Activated B cell treated with CpG ODN at 0.5 μM for 24 hours (primary cell): Measurements from ENCODE around the gene ZNF362. TPM values are rescaled to one million over a fixed set of nuclear protein-coding genes. Genes with fewer than 3 reads are reported as not detected.

Experiments
- ATAC-seq: fragments of 200-7000 bp; cut with Tn5 transposase; one replicate; pipeline ENCODE4 v1.10.0; 2021; ENCODE audit warnings: low read depth, mild to moderate bottlenecking, moderate library complexity
- CTCF ChIA-PET: fragments of 350-600 bp; sonication (Branson Sonifier 250); formaldehyde crosslinking; loops from one replicate; lab custom pipeline; 2021; ENCODE audit warnings: antibody characterized with exemption; lab: Charles Lee
- POLR2A ChIA-PET: fragments of 350-600 bp; sonication (Branson Sonifier 250); formaldehyde crosslinking; loops from one replicate; lab custom pipeline; 2021; ENCODE audit warnings: antibody characterized with exemption; lab: Charles Lee
- DNase-seq: peaks from one replicate; pipeline ENCODE4 v3.0.0; 2022
- H3K27ac Mint-ChIP-seq: one replicate; pipeline ENCODE4 v1.8.0; 2020; ENCODE audit warnings: mixed read lengths
- H3K27me3 Mint-ChIP-seq: one replicate; pipeline ENCODE4 v1.8.0; 2021; ENCODE audit warnings: mixed read lengths
- H3K36me3 Mint-ChIP-seq: one replicate; pipeline ENCODE4 v1.8.0; 2021; ENCODE audit warnings: low read depth, mixed read lengths
- H3K4me1 Mint-ChIP-seq: one replicate; pipeline ENCODE4 v1.8.0; 2021; ENCODE audit warnings: mixed read lengths
- H3K4me3 Mint-ChIP-seq: one replicate; pipeline ENCODE4 v1.8.0; 2020; ENCODE audit warnings: mild to moderate bottlenecking, mixed read lengths
- H3K9me3 Mint-ChIP-seq: one replicate; pipeline ENCODE4 v1.8.0; 2020; ENCODE audit warnings: mixed read lengths
- intact Hi-C: fragments of 100-400 bp; cut with micrococcal nuclease; formaldehyde crosslinking; loops from one replicate; pipeline ENCODE4 v1.15.1; 2024
- total RNA-seq: library from RNA; stranded (reverse); gene quantifications from 2 replicates; pipeline ENCODE4 v1.2.3, GENCODE V29; 2022
- TF ChIP-seq, protein P1 (sequence below): fragments of 200-600 bp; IDR thresholded peaks from one replicate; pipeline ENCODE4 v1.8.0; 2022; ENCODE audit warnings: antibody characterized with exemption, mild to moderate bottlenecking

The ZNF362 gene
- total RNA-seq, 1 donor from 2014 or later, result 17.7 TPM

DNA sequence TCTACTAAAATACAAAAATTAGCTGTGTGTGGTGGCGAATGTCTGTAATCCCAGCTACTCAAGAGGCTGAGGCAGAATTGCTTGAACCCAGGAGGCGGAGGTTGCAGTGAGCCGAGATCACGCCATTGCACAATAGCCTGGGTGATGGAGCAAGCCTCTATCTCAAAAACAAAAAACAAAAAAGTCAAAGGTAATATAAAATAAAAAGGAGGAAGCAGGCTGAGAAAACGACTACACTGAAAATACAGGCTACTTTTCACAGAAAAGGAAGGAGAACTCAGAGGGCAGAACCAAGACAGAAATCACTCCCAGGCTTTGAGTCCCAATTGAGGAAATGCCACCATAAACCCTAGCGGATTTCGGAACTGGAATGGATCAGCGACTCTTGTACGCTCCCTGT, 70.5 kb downstream of the ZNF362 start:
- Mint-ChIP-seq H3K27me3 (no peaks in the 10 kb centered on the region), H3K9me3 (no peaks in the 10 kb centered on the region), H3K4me1 (no peaks in the 10 kb centered on the region), H3K4me3 (no peak overlapping the region), H3K27ac (no peak overlapping the region), H3K36me3 (peaks cover 87% of the 10 kb centered on the region)
- ChIA-PET CTCF (no interaction called here), POLR2A (no interaction called here)
- intact Hi-C loops, result no loop called here
- TF ChIP-seq, protein P1, sequence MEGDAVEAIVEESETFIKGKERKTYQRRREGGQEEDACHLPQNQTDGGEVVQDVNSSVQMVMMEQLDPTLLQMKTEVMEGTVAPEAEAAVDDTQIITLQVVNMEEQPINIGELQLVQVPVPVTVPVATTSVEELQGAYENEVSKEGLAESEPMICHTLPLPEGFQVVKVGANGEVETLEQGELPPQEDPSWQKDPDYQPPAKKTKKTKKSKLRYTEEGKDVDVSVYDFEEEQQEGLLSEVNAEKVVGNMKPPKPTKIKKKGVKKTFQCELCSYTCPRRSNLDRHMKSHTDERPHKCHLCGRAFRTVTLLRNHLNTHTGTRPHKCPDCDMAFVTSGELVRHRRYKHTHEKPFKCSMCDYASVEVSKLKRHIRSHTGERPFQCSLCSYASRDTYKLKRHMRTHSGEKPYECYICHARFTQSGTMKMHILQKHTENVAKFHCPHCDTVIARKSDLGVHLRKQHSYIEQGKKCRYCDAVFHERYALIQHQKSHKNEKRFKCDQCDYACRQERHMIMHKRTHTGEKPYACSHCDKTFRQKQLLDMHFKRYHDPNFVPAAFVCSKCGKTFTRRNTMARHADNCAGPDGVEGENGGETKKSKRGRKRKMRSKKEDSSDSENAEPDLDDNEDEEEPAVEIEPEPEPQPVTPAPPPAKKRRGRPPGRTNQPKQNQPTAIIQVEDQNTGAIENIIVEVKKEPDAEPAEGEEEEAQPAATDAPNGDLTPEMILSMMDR, result no peak
- DNase-seq (no peak), ATAC-seq (no peak)

DNA sequence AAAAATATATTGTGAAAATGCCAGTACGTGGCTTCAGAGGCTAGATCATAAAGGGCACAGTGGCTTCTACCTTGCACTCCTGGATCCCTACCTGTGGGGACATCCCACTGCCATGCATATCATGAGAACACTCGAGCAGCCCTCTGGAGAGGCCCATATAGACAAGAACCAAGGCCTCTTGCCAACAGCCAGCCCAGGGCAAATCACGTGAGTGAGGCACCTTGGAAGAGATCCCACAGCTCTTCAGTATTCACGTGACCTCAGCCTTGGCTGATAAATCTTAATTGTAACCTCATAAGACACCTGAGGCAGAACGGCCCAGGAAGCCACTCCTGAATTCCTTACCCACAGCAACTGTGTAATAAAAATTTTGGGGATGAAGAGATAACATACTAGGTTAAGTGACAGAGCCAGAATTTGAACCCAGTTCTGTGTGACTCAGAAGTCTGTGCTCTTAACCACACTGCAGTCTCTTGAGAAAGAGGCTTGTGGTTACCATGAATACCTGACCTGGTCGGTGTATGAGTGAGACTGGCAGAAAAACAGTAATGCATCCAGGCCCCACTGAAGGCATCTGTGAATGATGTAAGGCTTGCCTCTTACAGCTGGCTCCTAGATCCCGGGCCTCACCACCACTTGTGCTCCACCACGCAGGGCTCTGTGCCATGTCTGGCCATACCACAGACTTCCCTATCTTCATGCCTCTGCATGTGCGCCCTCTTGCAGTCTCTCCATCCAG, 71.5 kb downstream of the ZNF362 start:
- H3K4me3 Mint-ChIP-seq, result no peak overlapping the region
- CTCF ChIA-PET, result no interaction called here
- POLR2A ChIA-PET, result interaction anchor here (1.0 kb wide), 1 partner anchor 22 kb away, joined by 4 read pairs; no protein-coding TSS in a partner anchor
- TF ChIP-seq, protein P1, result no peak
- ATAC-seq (no peak), DNase-seq (no peak)
- H3K9me3 Mint-ChIP-seq, result no peaks in the 10 kb centered on the region
- no peaks in the 10 kb centered on the region for H3K27me3 Mint-ChIP-seq
- no peak overlapping the region for H3K27ac Mint-ChIP-seq
- intact Hi-C loops, result no loop called here
- H3K4me1 Mint-ChIP-seq, result peaks cover 3% of the 10 kb centered on the region
- peaks cover 95% of the 10 kb centered on the region for H3K36me3 Mint-ChIP-seq

DNA sequence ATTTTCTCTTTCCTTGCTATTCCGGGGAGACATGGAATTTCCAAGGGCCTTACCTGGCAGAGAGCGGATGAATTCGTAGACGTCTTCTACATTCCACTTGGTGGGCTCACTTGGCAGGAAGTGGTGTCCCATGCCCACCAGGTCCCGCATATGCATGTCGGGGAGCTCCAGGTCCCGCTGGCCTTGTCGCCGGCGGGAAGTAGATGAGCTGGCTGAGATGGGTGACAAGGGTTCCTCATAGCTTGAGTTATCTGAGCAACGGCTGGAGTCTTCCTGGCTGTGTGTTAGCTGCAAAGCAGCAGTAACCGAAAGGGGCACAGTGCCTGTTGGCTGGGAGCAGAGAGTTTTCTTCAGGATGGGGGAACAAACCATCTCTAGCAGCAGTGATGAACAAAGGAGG, 72.5 kb downstream of the ZNF362 start:
- Mint-ChIP-seq H3K9me3 (no peaks in the 10 kb centered on the region), H3K36me3 (peaks cover 95% of the 10 kb centered on the region), H3K27ac (no peak overlapping the region), H3K27me3 (no peaks in the 10 kb centered on the region), H3K4me3 (no peak overlapping the region), H3K4me1 (peaks cover 3% of the 10 kb centered on the region)
- intact Hi-C loops, result no loop called here
- CTCF ChIA-PET, result no interaction called here
- DNase-seq (no peak), ATAC-seq (no peak)
- POLR2A ChIA-PET, result interaction anchor here (1.0 kb wide), 1 partner anchor 21 kb away, joined by 4 read pairs; no protein-coding TSS in a partner anchor
- TF ChIP-seq, protein P1, result no peak

DNA sequence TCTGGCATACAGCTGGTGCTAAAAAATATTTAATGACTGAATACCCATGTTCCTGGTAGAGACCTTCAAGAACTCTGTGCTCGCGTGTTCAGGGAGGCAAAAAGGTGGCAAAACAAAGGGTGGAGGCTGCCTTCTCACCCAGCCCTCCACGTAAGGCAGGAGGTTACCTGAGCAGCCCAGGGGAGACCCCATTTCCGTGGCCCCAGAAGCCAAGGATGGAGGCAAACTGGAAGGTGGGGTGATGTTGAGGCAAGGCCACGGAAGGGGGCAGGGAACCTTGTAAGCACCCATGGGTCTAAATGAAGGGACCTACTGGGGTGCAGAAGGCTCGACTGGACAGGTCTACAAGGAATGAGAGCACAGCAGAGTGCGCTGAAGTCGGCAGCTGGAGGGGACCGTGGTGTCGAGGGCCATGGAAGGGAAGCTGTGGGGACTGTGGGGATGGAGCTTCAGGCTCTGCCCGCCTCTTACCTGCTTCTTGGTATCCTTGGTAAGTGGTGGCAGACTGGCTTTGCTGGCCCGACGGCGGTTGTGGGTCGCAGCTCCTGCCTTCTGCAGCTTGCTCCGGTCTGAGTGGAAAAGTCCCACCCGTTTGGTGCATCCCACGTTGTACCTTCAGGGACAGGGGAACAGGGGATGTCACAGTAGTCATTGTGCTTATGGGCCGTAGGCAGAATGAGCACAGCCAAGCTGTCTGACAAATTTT, 73.5 kb downstream of the ZNF362 start:
- CTCF ChIA-PET, result no interaction called here
- Mint-ChIP-seq H3K27ac (no peak overlapping the region), H3K4me1 (peaks cover 3% of the 10 kb centered on the region), H3K9me3 (no peaks in the 10 kb centered on the region), H3K4me3 (no peak overlapping the region), H3K36me3 (peaks cover 93% of the 10 kb centered on the region), H3K27me3 (no peaks in the 10 kb centered on the region)
- intact Hi-C loops, result no loop called here
- TF ChIP-seq, protein P1, result no peak
- DNase-seq (no peak), ATAC-seq (no peak)
- POLR2A ChIA-PET, result no interaction called here

DNA sequence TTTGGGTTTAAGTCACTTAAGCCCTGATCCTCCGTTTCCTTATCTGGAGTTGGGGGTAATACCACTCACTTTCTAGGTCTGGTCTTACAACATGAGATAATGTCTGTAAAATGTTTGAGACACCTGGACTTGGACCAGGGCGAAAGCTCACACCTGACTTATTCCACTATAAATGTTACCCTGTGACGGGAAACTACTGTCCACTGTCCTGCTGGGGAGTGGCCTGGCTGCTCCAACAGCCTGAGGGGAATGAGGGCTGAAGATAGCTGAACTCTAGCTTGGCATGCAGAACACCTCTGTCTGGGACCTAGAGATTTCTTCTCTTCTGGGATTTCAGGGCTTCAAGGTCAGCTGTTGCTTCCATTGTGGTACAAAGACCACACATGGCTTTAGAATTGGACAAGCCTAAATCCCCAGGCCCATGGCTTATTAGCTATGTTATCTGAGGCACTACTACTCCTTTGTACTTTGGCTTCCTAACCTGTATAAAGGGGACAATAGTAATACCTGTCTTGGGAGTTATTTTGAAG, 74.1 kb downstream of the ZNF362 start:
- no peak overlapping the region for H3K4me3 Mint-ChIP-seq
- H3K27me3 Mint-ChIP-seq, result no peaks in the 10 kb centered on the region
- peaks cover 90% of the 10 kb centered on the region for H3K36me3 Mint-ChIP-seq
- intact Hi-C loops, result no loop called here
- ChIA-PET CTCF (no interaction called here), POLR2A (no interaction called here)
- DNase-seq (no peak), ATAC-seq (no peak)
- H3K9me3 Mint-ChIP-seq, result no peaks in the 10 kb centered on the region
- H3K4me1 Mint-ChIP-seq, result peaks cover 9% of the 10 kb centered on the region
- TF ChIP-seq, protein P1, result no peak
- no peak overlapping the region for H3K27ac Mint-ChIP-seq
